ENCODE results near the gene TSC1. TPM values are rescaled to one million over a fixed set of nuclear protein-coding genes. Genes with fewer than 3 reads are reported as not detected.
"Not testable (repeated sequence)": the region's sequence is repeated elsewhere in the genome, so short reads cannot be mapped to it uniquely, and the experiment has no call there.

The TSC1 gene
- polyA plus RNA-seq, 3 donors, result 3.3 to 43.0 (median 5.8) TPM

DNA sequence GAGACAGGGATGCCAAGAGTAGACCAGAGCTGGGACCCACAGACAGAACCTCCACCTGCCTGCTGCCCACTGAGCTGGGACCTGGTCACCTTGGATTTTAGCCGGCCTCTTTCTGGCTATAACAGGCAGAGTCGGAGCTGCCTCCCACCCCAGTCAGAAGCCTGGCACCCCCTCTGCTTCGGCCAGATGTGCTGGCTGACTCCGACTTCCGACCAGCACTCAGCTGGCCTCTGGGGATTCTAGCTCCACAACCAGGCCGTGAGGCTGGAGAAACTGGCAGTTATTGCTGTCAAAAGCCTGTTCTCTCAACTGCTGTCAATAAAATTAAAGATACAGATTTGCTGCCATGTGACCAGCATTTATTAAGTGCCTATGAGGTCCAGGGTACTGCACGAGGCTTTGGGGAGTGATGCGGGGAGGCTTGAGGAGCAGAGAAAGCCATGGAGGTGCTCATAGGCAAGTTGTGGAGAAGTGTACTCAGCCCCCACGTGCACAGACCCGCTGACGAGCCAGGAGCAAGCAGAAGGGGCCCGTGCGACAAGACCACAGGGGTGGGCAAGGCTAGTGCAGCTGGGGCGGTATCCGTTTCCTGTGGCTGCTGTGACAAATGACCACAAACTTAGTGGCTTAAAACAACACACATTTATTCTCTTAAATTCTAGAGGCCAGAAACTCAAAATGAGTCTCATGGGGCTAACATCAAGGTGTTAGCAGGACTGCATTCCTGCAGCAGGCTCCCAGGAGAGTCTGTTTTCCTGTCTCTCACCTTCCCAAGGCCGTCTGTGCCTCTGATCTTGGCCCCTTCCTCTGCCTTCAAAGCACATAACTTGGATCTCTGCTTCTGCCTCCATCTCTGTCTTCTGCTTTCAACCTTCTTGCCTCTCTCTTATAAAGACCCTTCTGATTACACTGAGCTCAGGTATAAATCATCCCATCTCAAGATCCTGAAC is 47.2 kb upstream of the TSC1 start:
- Histone ChIP-seq H4K20me1 (ENCODE audit: insufficient read depth, low read length) (no peaks in the 10 kb centered on the region), H3K79me2 (ENCODE audit: insufficient read depth, low read length) (no peaks in the 10 kb centered on the region), H3K9me3 (replicated peaks in 1 of 2; ENCODE audit: control insufficient read depth in 1 of 2, insufficient read depth in 1 of 2, low read length in 2 of 2) (no peaks in the 10 kb centered on the region), H3K9ac (ENCODE audit: insufficient read depth, low read length, poor library complexity, severe bottlenecking) (no peak overlapping the region), H2AFZ (ENCODE audit: insufficient read depth, low read depth, low read length, poor library complexity, severe bottlenecking) (no peak overlapping the region), H3K27ac (ENCODE audit: low read depth in 1 of 2, low read length in 2 of 2) (no peak overlapping the region), H3K4me2 (replicated peaks; ENCODE audit: extremely low read depth, low read length, poor library complexity, severe bottlenecking) (no peak overlapping the region), H3K4me1 (ENCODE audit: control insufficient read depth in 1 of 2, insufficient read depth in 2 of 2, low read length in 2 of 2) (peaks cover 7 to 8% of the 10 kb centered on the region in 2 donors), H3K36me3 (replicated peaks in 1 of 2; ENCODE audit: control insufficient read depth in 1 of 2, insufficient read depth in 2 of 2, low read length in 2 of 2) (no peaks in the 10 kb centered on the region), H3K27me3 (ENCODE audit: control insufficient read depth in 2 of 2, insufficient read depth in 2 of 2, low read length in 2 of 2) (peaks cover 0 to 7% of the 10 kb centered on the region in 2 donors), H3K4me3 (replicated peaks in 1 of 3; ENCODE audit: low read depth in 2 of 3, low read length in 3 of 3) (no peak overlapping the region)
- no peak overlapping the region for H3K27ac Mint-ChIP-seq
- TF ChIP-seq, protein P1, sequence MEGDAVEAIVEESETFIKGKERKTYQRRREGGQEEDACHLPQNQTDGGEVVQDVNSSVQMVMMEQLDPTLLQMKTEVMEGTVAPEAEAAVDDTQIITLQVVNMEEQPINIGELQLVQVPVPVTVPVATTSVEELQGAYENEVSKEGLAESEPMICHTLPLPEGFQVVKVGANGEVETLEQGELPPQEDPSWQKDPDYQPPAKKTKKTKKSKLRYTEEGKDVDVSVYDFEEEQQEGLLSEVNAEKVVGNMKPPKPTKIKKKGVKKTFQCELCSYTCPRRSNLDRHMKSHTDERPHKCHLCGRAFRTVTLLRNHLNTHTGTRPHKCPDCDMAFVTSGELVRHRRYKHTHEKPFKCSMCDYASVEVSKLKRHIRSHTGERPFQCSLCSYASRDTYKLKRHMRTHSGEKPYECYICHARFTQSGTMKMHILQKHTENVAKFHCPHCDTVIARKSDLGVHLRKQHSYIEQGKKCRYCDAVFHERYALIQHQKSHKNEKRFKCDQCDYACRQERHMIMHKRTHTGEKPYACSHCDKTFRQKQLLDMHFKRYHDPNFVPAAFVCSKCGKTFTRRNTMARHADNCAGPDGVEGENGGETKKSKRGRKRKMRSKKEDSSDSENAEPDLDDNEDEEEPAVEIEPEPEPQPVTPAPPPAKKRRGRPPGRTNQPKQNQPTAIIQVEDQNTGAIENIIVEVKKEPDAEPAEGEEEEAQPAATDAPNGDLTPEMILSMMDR (IDR thresholded peaks at IDR 0.05), result no peak
- H3K4me3 Mint-ChIP-seq, result no peak overlapping the region
- WGBS (ENCODE audit: insufficient coverage), result 27% methylated on average over 11 of the region's 16 CpGs
- peaks cover 0 to 2% (median 0%) of the 10 kb centered on the region in 7 donors for H3K9me3 Mint-ChIP-seq
- peaks cover 15% of the 10 kb centered on the region for H3K4me1 Mint-ChIP-seq
- peaks cover 6 to 45% (median 7%) of the 10 kb centered on the region in 3 donors for H3K27me3 Mint-ChIP-seq (ENCODE audit: low read depth in 3 of 3)
- intact Hi-C loops (cut with micrococcal nuclease), result no loop called here
- DNase-seq, result no peak
- H3K36me3 Mint-ChIP-seq, result no peaks in the 10 kb centered on the region

DNA sequence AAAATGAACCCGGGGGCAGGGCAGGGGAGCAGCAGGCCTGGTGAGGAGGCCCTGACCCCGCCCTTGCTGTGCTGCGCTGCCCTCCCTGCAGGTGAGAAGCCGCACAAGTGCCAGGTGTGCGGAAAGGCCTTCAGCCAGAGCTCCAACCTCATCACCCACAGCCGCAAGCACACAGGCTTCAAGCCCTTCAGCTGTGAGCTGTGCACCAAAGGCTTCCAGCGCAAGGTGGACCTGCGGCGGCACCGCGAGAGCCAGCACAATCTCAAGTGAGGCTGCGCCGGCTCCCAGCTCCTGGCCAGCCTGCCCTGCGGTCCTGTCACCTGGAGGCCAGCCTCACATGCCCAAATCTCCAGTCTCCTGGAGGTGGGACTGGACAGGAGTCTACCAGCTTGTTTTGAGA is 46.4 kb upstream of the TSC1 start:
- peaks cover 15% of the 10 kb centered on the region for H3K4me1 Mint-ChIP-seq
- Histone ChIP-seq H3K79me2 (ENCODE audit: insufficient read depth, low read length) (no peaks in the 10 kb centered on the region), H2AFZ (ENCODE audit: insufficient read depth, low read depth, low read length, poor library complexity, severe bottlenecking) (no peak overlapping the region), H3K27me3 (ENCODE audit: control insufficient read depth in 2 of 2, insufficient read depth in 2 of 2, low read length in 2 of 2) (peaks cover 0 to 7% of the 10 kb centered on the region in 2 donors), H3K4me3 (replicated peaks in 1 of 3; ENCODE audit: low read depth in 2 of 3, low read length in 3 of 3) (no peak overlapping the region), H3K4me2 (replicated peaks; ENCODE audit: extremely low read depth, low read length, poor library complexity, severe bottlenecking) (no peak overlapping the region), H3K9ac (ENCODE audit: insufficient read depth, low read length, poor library complexity, severe bottlenecking) (no peak overlapping the region), H3K36me3 (replicated peaks in 1 of 2; ENCODE audit: control insufficient read depth in 1 of 2, insufficient read depth in 2 of 2, low read length in 2 of 2) (no peaks in the 10 kb centered on the region), H3K9me3 (replicated peaks in 1 of 2; ENCODE audit: control insufficient read depth in 1 of 2, insufficient read depth in 1 of 2, low read length in 2 of 2) (no peaks in the 10 kb centered on the region), H3K27ac (ENCODE audit: low read depth in 1 of 2, low read length in 2 of 2) (no peak overlapping the region), H3K4me1 (ENCODE audit: control insufficient read depth in 1 of 2, insufficient read depth in 2 of 2, low read length in 2 of 2) (peaks cover 7 to 8% of the 10 kb centered on the region in 2 donors), H4K20me1 (ENCODE audit: insufficient read depth, low read length) (no peaks in the 10 kb centered on the region)
- peaks cover 0 to 2% (median 0%) of the 10 kb centered on the region in 7 donors for H3K9me3 Mint-ChIP-seq
- H3K4me3 Mint-ChIP-seq, result no peak overlapping the region
- no peak for DNase-seq
- intact Hi-C loops (cut with micrococcal nuclease), result no loop called here
- H3K36me3 Mint-ChIP-seq, result no peaks in the 10 kb centered on the region
- TF ChIP-seq, protein P1 (IDR thresholded peaks at IDR 0.05), result no peak
- H3K27ac Mint-ChIP-seq, result no peak overlapping the region
- H3K27me3 Mint-ChIP-seq (ENCODE audit: low read depth in 3 of 3), result peaks cover 6 to 52% (median 8%) of the 10 kb centered on the region in 3 donors
- 94% methylated on average over 13 of the region's 14 CpGs for whole genome bisulfite sequencing (ENCODE audit: insufficient coverage)

DNA sequence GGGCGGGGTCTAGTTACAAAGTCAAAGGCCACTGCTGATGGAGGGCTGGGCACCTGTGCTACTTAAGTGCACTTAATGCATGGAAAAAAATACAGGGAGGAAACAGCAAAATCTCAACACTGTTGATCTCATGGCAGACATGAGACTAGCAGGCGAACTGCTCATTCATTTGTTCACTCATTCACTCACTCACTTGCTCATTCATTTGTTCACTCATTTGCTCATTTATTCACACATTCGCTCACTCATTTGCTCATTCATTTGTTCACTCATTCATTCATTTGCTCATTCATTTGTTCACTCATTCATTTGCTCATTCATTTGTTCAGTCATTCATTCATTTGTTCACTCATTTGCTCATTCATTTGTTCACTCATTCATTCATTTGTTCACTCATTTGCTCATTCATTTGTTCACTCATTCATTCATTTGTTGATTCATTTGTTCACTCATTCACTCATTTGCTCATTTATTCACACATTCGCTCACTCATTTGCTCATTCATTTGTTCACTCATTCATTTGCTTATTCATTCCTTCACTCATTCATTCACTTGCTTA is 45.7 kb upstream of the TSC1 start:
- H3K4me3 ChIP-seq (replicated peaks in 1 of 3; ENCODE audit: low read depth in 2 of 3, low read length in 3 of 3); H3K79me2 ChIP-seq (ENCODE audit: insufficient read depth, low read length); H4K20me1 ChIP-seq (ENCODE audit: insufficient read depth, low read length); H3K4me3 Mint-ChIP-seq; H3K36me3 ChIP-seq (replicated peaks in 1 of 2; ENCODE audit: control insufficient read depth in 1 of 2, insufficient read depth in 2 of 2, low read length in 2 of 2); H3K27ac ChIP-seq (ENCODE audit: low read depth in 1 of 2, low read length in 2 of 2); DNase-seq; H3K9ac ChIP-seq (ENCODE audit: insufficient read depth, low read length, poor library complexity, severe bottlenecking); H3K4me1 ChIP-seq (ENCODE audit: control insufficient read depth in 1 of 2, insufficient read depth in 2 of 2, low read length in 2 of 2); H3K27ac Mint-ChIP-seq; H3K9me3 ChIP-seq (replicated peaks in 1 of 2; ENCODE audit: control insufficient read depth in 1 of 2, insufficient read depth in 1 of 2, low read length in 2 of 2); H3K36me3 Mint-ChIP-seq; H3K27me3 ChIP-seq (ENCODE audit: control insufficient read depth in 2 of 2, insufficient read depth in 2 of 2, low read length in 2 of 2); H3K4me2 ChIP-seq (replicated peaks; ENCODE audit: extremely low read depth, low read length, poor library complexity, severe bottlenecking); intact Hi-C loops (cut with micrococcal nuclease); H2AFZ ChIP-seq (ENCODE audit: insufficient read depth, low read depth, low read length, poor library complexity, severe bottlenecking); H3K9me3 Mint-ChIP-seq: not testable (repeated sequence)
- Mint-ChIP-seq H3K27me3 (ENCODE audit: low read depth in 3 of 3) (peaks cover 7 to 53% (median 7%) of the 10 kb centered on the region in 3 donors), H3K4me1 (peaks cover 14% of the 10 kb centered on the region)
- WGBS (ENCODE audit: insufficient coverage), result 57% methylated on average over 2 of the region's 4 CpGs
